Amniotic epithelial cell (primary cell): ENCODE data around the gene GPR15.

Source experiments
- DNase-seq: peaks from one replicate; pipeline ENCODE4 v3.0.0-alpha.2; 2010; ENCODE audit warnings: low read depth

Gene GPR15

GRCh38 chr3:98530676-98531075, 1.1 kb upstream of the GPR15 start:
- no peak for DNase-seq

- no peak for DNase-seq
Observed at GRCh38 chr3:98532275-98532637, 478 bp downstream of the GPR15 start.

- no peak for DNase-seq
Observed at GRCh38 chr3:98532709-98533571, 1.2 kb downstream of the GPR15 start.

GRCh38 chr3:98534168-98534567, 2.4 kb downstream of the GPR15 start:
- DNase-seq = no peak

GRCh38 chr3:98534734-98535133, 3.0 kb downstream of the GPR15 start:
- DNase-seq = no peak

GRCh38 chr3:98536456-98537017, 4.8 kb downstream of the GPR15 start:
- no peak for DNase-seq

GRCh38 chr3:98540346-98540745, 8.6 kb downstream of the GPR15 start:
- no peak for DNase-seq

- no peak for DNase-seq
Observed at GRCh38 chr3:98541695-98542094, 9.9 kb downstream of the GPR15 start.

- DNase-seq = no peak
Observed at GRCh38 chr3:98542623-98543022, 10.8 kb downstream of the GPR15 start.

GRCh38 chr3:98545940-98546339, 14.2 kb downstream of the GPR15 start:
- no peak for DNase-seq

GRCh38 chr3:98548544-98548943, 16.8 kb downstream of the GPR15 start:
- no peak for DNase-seq

GRCh38 chr3:98550833-98551232, 19.1 kb downstream of the GPR15 start:
- no peak for DNase-seq

GRCh38 chr3:98551236-98551635, 19.5 kb downstream of the GPR15 start:
- no peak for DNase-seq

- DNase-seq = no peak
Observed at GRCh38 chr3:98551754-98552153, 20.0 kb downstream of the GPR15 start.

- DNase-seq = no peak
Observed at GRCh38 chr3:98552232-98553020, 20.6 kb downstream of the GPR15 start.

GRCh38 chr3:98553021-98553563, 21.3 kb downstream of the GPR15 start:
- no peak for DNase-seq

- no peak for DNase-seq
Observed at GRCh38 chr3:98553753-98554152, 22.0 kb downstream of the GPR15 start.

GRCh38 chr3:98554580-98554979, 22.8 kb downstream of the GPR15 start:
- no peak for DNase-seq

- no peak for DNase-seq
Observed at GRCh38 chr3:98555025-98555379, 23.2 kb downstream of the GPR15 start.

- peak; percentile 5 for DNase-seq
Observed at GRCh38 chr3:98556164-98557130, 24.7 kb downstream of the GPR15 start.

GRCh38 chr3:98557324-98558010, 25.7 kb downstream of the GPR15 start:
- no peak for DNase-seq
